GM18502 (cell line): ENCODE measurements around the gene NUP43.
A peak's percentile ranks its signal among the peaks of the same experiment; 100 is the strongest.
"Not testable (repeated sequence)": the region's sequence is repeated elsewhere in the genome, so short reads cannot be mapped to it uniquely, and the experiment has no call there.

ENCODE experiments used
- ATAC-seq: cut with Tn5 transposase; IDR thresholded peaks from one replicate; pipeline ENCODE4 v1.9.1; 2021; ENCODE audit warnings: mild to moderate bottlenecking; ENCODE audit not compliant: unreplicated experiment, poor library complexity

Gene NUP43

DNA sequence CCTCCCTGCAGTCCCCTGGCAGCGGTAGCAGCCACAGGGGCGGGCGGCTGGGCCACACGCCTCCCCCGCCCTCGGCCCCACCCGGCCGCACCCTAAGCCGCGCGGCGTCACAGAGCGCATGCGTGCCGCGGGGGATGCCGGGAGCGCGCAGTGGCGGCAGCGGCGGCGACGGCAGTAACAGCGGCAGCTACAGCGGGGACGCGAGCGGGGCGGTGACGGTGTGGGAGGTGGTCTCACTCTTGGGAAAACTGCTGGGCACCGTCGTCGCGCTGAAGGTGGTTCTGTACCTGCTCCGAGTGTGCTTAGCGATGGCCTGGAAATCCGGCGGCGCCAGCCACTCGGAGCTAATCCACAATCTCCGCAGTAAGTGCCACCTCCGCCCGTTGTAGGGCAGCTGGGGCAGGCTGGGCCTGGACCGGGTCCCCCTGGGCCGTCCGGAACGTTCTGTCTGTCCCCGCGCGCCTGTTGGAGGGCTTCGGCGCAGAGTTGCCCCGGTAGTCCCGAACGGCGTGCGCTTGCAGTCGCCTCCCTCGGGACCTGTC lies 3.3 kb upstream of the NUP43 start, which contains the start of gene PCMT1:
TSS of gene PCMT1 (plus strand) at position 148 of the 542 bp plus-strand sequence. CDS start at position 309, 161 bp downstream.
- peak; percentile 86 for ATAC-seq

DNA sequence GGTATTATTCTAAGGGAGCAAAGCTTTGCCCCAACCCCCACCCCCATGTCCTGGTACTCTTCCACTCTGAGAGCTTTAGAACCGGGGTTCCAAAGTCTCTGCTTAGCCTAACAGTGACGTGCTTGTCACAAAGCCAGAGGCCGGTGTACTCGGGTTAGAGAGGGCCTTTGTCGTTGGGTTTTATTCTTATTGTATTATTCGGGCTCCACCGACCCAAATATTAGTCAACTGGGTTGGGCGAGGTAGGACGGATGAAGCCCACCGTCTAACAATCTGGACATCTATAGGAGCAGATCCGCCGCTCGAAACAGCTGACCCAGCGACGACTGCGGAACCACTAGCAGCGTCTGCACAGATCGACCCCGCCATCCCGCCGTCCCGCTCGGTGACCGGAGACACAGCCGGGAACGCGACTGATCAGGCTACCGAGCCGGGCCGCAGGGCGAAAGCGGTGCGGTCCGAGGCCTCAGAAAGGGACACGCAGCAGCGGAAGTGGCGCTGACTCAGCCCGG lies 2.8 kb upstream of the NUP43 start:
- ATAC-seq = peak; percentile 2

DNA sequence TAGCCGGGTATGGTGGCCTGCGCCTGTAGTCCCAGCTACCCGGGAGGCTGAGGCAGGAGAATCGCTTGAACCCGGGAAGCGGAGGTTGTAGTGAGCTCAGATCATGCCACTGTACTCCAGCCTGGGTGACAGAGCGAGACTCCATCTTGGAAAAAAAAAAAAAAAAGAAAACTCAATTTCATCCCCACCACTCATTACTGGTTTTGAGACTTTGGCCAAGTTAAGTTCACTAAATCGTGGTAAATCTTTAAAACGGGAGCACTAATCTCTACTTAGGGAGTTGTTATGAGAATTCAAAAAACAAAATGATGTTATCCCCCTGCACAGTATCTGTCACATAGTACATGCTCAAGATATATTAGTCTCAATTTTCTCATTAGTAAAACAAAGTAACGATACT lies 1.1 kb downstream of the NUP43 start:
- ATAC-seq = not testable (repeated sequence)

DNA sequence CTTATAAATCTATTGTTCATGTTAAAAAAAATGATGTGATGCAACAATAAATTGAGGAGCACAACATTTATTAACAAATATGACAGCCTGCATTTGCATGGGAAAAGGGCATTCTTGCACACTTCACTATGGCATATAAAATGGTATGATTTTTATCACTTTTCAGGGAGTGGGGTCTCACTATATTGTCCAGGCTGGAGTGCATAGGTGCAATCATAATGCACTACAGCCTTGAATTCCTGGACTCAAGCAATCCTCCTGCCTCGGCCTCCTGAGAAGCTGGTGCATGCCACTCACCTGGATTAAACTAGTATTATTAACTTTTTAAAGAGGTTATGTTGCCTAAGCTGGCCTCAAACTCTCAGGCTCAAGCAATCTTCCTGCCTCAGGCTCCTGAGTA lies 11.4 kb downstream of the NUP43 start:
- ATAC-seq = no peak

DNA sequence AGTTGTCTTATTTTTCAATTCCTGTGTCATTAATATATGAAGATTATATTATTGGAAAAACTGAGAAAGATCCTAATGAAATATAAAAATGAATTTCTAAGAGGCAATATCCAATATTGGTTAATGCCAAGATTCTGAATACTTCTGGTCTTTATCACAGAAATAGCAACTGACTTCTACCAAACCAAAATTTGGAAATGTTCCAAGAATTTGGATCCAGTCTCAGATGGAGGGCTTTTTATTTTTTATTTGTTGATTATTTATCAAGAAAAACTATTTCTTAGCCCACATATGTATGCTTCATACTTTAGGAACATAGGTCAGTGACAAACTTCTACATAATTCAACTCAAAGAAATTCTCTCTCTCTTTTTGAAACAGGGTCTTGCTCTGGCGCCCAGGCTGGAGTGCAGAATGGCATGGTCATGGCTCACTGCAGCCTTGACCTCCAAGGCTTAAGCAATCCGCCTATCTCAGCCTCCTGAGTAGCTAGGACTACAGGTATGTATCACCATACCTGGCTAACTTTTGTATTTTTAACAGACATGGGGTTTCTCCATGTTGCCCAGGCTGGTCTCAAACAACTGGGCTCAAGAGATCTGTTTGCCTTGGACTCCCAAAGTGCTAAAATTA lies 13.1 kb downstream of the NUP43 start:
- no peak for ATAC-seq

DNA sequence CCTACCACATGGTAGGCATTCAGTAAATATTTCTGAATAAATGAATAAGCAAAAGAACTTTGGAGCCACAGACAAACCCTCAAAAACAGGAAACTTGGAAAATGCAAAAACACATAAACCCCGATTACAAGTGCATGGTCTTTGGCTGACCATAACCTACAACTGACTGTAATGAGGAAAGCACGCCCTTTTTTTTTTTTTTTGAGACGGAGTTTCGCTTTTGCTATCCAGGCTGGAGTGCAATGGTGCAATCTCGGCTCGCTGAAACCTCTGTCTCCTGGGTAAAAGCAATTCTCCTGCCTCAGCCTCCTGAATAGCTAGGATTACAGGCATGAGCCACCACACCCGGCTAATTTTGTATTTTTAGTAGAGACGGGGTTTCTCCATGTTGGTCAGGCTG lies 16.5 kb downstream of the NUP43 start:
- no peak for ATAC-seq

DNA sequence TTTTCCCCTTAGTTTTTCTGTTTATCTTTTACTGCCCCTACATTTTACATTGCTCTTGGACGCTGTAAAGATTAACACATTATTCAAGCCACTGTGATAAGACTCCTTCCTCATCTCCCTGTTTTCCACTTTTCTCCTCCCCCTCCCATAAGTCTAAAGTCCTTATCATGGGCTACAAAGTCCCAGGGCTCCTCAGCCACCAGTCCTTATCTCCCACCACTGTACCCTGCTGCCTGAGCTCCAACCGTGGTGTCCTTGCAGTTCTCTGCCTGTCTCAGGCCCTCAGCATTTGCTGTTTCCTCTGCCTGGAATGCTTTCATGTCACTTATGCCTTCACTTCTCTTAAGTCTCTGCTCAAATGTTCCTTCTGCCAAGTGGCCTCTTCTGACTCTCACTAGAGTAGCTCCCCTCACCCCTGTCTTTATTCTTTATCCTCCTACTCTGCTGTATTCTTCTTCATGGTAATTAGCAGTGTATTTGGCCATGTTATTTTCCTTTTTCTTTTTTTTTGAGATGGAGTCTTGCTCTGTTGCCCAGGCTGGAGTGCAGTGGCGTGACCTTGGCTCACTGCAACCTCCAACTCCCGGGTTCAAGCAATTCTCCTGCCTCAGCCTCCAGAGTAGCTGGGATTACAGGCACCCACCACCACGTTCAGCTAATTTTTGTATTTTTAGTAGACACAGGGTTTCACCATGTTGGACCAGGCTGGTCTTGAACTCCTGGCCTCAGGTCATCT lies 17.7 kb downstream of the NUP43 start:
- no peak for ATAC-seq

DNA sequence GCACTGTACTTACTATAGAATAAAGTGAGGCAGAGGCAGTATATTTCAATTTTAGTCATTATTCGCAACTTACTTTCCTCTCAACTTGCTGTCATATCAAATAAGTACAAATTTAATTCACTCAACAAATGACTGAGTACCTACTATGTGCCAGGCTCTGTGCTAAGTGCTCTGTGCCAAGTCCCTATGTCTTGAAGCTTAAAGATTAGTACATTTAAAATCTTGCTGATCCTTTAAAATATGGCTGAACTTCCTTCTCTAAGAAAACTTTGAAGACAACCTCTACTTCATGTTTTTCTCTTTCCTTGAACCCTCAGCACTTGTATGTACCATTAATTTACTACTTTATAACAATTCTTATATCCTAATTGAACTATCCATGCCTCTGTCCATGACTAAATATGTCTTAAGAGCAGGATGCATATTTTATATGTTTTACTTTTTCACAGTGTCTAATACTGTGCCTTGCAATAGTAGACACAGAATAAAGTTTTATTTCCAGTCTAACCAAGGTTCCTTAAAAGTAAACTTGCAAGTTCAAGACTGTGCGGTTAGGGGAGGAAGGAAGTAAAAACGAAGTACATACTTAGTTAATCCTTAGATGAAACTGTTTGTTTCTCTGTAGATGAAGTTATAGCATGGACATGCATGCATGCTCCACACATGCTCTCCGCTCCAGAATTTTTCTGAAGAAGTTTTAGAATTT lies 18.4 kb downstream of the NUP43 start:
- no peak for ATAC-seq

DNA sequence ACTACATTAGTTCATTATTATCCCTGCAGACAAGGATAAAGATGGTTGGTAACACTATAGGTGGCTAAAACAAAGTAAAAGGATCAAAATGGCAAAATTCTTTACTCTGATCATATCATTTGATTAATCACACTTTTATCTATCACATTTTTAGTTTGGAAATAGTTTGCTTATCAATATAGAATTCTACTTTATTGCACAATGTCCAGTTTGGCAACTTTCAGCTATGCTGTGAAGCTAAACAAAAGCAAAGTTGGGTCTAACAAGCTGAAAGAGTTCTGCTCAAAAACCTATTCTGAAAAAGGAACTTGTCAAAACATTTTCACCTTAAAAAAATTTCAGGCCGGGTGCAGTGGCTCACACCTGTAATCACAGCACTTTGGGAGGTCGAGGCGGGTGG lies 20.5 kb downstream of the NUP43 start:
- ATAC-seq = no peak

DNA sequence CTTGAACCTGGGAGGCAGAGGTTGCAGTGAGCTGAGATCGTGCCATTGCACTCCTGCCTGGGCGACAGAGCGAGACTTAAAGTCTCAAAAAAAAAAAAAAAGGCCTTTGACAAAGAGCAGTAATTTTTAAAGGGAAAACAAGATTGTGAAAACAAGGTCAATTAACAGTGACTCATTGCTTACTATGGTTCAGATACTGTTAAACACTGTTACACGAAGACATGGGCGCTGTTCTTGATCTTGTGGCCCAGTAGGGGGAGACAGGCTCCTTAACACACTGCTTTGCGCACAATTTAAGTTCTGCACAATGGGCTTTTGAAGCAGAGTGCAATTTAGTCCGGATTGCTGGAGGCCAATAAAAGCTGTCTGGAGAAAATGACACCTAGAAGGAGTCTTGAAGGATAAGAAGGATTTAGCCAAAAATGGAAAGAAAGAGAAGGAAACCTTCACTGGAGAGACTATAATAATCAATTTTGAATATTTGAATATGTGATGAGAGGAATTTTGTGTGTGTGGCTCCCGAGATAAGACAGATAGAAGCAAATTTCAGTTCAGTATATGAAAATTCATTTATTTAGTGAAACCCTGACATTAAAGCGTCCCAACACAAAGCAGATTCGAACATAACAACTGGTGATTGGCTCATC lies 22.4 kb downstream of the NUP43 start:
- ATAC-seq = peak; percentile 80

DNA sequence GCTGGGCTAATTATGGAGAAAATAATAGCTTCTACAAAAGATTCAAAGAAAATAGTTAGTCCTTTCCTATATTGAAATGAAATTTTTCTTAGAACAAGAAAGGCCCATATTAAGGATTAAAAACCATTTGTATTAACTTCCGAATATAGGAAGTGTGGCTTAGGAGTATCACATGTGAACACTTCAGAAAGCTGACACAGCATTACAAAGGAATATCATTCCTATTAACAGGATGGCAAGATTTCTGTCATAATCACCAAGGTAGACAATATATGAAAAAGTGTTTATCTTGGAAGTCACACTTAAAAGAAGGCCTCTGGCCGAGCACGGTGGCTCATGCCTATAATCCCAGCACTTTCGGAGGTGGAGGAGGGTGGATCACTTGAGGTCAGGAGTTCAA lies 23.1 kb downstream of the NUP43 start:
- no peak for ATAC-seq

DNA sequence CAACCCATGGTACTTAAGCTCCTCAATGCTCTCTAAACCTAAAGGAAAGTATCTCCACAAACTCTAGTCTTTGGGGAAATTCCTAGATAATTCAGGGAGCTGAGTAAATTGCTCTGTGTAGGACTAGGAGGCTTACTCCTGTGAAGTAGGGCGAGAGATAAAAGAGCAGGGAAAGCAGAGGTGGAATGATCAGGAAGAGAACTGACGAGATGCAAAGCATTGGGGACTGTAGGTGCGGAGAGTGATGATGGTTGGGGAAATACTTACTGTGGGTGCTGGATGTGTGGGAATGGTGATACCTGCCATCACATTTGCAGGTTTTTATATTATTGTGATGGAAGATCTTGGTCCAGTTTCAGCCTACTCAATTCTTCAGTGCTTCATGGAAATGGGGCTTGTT lies 26.8 kb downstream of the NUP43 start:
- ATAC-seq = no peak

DNA sequence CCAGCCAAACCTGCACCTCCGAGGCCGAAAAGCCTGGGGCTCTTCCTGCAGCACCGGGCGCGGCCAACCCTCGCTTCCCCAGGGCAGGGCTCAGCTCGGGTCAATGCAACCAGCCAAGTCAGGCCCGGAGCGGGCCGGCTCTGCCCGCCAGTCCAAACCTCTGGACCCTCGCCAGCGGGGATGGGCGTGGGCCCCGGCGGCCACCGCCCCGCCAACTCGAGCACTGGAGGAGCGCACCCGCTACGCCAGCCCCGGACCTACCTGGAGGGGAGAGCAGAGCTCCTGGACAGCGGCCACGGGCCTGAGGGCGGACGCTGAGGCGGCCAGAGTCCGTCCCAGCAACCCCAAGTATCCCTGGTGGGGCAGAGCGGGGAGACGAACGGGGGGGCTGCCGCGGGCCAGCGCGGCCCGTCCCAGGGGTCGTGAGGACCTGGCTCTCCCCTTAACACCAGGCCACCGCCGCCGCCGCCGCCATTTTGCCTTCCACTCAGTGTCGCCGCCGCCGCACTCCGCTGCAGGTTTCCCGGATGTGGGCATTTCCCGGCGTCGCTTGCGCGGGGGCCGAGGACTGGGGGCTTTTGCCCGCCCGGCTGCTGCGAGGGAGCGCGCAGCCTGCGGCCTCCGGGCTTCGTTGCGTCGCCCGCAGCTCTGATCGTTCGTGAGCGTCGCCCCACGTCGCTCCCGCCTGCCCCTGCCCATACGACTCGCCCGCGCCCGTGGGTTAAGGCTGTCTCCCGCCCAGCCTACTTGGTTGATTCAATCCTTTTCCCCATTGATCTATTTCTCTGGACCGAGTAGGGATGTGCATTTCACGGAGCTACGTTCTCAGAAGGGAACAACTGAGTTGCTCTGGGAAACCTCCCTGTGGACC lies 28.5 kb downstream of the NUP43 start, which contains the start of gene LATS1:
TSS of gene LATS1 (minus strand) at position 514 of the 871 bp plus-strand sequence. CDS start 15,975 bp downstream, outside the sequence.
- ATAC-seq = peak; percentile 89

DNA sequence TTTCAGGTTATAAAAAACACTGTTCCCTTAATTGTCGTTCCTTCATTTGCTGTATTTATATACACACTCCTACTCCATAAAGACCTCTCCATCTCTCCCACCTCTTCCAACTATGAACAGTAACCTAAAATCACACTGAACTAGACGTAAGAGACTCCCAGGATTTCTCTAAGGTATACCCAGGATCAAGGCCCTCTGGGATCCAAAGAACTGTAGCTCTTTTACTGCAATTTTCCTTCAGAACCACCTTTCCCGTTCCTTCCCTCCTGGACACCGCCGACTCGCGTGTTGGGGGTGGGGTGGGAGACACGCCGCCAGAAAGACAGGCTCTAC lies 29.1 kb downstream of the NUP43 start:
- ATAC-seq = no peak

DNA sequence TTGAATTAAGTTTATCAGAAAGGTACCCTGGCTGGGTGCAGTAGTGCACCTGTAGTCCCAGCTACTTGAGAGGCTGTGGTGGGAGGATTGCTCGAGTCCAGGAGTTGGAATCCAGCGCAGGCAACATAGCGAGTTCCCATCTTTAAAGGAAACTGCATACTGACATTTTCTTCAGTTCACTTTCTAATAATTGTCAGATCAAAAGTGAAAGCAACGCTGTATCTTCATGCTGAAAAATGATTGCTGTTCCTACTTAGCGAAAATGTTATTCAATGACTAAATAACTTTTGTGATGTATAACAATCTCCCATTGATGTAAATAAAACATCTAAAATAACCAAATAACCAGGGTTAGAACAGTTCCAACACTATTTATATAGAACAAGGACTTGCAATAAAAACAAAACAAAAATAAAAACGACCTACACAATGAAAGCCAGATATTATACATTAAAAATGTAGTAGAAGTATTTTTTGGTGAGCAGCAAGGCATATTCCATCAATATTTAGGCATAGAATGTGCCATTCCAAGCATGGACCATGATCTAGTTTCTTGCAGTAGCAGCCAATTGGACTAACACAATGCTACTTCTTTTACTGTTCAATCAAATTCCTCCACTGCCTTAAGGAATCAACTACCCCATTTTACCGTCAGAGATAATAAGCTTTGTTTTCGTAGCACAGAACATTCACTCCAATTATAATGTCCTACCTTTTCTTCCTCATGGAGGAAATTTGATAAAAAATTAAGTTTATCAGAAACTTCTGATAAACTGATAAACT lies 30.0 kb downstream of the NUP43 start:
- no peak for ATAC-seq

DNA sequence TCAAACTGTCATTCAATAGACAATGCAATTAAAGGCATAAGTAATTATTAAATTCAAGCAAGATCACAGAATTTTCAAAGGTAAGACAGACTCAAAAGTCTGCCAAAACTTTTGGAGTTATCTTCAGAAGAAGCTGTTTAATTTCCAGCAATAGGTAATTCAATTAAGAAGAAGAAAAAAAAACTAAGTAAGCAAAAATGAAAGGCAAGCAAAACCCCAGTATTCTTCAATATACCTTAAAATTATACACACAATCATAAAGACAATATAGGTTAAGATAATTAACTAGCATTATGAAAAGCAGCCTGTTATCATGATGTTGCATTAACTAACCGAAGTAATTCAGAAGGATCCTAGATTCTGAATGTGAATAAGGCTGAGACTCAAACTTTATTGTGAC lies 31.9 kb downstream of the NUP43 start:
- ATAC-seq = no peak

DNA sequence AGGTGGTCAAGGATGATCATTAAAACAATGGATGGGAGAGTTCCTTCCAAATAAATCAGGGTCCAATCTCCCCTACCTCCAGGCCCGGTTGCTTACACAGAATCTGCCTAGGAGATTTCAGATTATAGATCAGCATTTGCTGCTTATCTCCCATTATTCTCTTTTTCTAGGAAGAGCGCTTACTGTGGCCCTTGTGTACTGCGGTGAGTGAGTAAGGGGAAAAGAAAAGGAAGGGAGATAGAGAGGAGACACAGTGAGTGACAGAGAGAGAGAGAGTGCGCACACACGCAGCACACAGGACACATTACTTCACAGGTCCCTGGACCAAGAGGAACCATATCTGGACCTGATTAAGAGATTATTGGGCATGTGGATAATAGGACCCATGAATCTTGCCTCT lies 34.6 kb downstream of the NUP43 start:
- ATAC-seq = no peak

DNA sequence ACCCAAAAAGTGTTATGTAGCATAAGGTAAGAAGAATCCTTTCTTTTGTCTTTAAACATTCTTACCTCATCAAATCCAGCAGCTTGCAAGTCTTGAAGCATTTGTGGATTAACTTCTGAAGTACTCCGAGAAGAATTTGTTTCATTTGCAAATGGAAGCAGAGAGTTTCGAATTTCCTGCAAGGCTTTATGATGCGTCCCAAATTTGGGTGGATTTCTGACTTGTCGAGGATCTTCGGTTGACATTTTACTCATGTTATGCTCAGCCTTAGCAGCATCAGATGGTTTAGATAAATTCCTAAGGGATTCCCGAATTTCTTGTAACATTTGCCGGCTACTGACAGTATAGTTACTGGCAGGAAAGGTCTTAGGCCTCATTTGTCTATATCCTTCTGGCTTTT lies 44.6 kb downstream of the NUP43 start:
- no peak for ATAC-seq

DNA sequence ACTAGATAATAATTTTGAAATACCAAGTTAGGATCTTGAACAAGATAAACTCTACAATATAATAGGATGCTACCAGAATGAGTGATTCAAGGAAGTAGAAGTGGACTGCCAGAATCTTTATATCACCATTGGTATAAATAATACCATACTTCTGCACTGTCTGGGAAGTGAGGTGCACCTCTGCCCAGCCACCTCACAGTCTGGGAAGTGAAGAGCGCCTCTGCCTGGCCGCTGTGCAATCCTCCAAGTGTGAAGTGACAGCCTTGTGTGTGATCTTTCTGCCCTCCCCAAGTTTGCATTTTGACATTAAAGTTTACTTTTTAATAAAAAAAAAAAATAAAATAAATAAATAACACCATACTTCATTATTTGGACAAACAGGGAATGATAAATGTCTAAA lies 47.2 kb downstream of the NUP43 start:
- ATAC-seq = no peak
